HG03575 (cell line): Measurements from ENCODE around the gene TNF.

Source experiments
- ATAC-seq: cut with Tn5 transposase; IDR thresholded peaks from one replicate; pipeline ENCODE4 v1.9.1; 2021; ENCODE audit not compliant: unreplicated experiment, insufficient number of reproducible peaks, low FRiP score; ENCODE audit errors: extremely low read depth

The TNF gene

DNA sequence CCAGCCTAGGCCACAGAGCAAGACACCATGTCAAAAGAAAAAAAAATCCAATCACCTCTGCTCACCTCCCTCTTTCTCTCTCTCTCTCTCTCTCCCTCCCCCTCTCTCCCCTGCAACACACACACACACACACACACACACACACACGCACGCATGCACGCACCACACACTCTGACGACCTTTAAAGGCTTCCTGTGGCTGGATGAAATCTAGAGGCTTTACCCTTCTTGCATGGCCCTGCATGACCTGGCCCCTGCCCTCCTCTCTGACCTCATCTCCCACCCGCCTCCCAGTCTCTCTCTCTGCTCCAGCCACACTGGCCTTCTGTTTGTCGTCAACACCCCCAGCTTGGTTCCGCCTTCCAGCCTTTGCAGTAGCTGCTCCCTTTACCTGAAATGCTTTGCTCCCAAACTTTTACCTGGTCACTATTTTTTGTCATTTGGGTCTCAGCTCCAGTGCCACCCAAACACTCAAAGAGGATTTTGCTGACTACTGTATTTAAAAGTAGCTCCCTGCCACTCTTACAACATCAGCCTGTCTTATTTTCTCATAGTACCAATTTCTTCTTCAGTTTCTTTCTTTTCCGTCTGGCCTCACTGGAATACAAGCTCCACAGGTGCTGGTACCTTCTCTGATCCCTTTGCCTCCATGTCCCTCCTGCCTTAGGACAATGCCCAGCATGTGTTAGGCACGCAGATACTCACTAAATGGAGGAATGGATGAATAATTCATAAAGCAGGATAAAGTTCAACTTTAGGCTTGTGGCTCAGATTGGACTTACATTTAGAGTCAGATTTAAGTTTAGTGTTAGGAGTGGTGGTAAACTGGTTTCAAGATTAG lies 7.6 kb upstream of the TNF start:
- ATAC-seq = no peak

DNA sequence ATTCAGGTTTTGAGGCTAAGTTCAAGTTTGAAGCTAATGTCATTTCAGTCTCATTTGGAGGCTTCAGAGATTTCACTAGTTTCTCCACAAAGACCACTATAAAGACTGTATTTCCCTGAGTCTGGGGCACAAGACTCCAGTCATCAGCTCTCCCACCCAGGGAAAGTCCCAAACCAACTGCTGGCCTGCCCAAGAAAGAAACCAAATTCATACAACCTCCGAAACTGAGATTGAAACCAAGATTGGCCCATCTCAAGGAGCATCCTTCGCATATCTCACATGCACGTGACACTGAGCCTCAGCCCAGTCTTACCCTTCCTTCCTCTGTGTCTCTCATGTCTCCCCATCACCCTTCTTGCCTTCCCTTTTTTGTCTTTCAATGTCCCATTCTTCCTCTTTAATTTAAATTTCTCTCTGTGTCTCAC lies 6.8 kb upstream of the TNF start:
- ATAC-seq = peak; percentile 33

- no peak for ATAC-seq
These were observed 5.4 kb upstream of the TNF start for GRCh38 chr6:31569861-31570536.

DNA sequence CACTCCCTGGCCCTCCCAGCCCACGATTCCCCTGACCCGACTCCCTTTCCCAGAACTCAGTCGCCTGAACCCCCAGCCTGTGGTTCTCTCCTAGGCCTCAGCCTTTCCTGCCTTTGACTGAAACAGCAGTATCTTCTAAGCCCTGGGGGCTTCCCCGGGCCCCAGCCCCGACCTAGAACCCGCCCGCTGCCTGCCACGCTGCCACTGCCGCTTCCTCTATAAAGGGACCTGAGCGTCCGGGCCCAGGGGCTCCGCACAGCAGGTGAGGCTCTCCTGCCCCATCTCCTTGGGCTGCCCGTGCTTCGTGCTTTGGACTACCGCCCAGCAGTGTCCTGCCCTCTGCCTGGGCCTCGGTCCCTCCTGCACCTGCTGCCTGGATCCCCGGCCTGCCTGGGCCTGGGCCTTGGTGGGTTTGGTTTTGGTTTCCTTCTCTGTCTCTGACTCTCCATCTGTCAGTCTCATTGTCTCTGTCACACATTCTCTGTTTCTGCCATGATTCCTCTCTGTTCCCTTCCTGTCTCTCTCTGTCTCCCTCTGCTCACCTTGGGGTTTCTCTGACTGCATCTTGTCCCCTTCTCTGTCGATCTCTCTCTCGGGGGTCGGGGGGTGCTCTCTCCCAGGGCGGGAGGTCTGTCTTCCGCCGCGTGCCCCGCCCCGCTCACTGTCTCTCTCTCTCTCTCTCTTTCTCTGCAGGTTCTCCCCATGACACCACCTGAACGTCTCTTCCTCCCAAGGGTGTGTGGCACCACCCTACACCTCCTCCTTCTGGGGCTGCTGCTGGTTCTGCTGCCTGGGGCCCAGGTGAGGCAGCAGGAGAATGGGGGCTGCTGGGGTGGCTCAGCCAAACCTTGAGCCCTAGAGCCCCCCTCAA lies 3.1 kb upstream of the TNF start, which contains the start of gene LTA:
Gene LTA (plus strand): TSS at position 249 of the 871 bp plus-strand sequence. CDS start 454 bp downstream, at position 703.
- peak; percentile 27 for ATAC-seq

DNA sequence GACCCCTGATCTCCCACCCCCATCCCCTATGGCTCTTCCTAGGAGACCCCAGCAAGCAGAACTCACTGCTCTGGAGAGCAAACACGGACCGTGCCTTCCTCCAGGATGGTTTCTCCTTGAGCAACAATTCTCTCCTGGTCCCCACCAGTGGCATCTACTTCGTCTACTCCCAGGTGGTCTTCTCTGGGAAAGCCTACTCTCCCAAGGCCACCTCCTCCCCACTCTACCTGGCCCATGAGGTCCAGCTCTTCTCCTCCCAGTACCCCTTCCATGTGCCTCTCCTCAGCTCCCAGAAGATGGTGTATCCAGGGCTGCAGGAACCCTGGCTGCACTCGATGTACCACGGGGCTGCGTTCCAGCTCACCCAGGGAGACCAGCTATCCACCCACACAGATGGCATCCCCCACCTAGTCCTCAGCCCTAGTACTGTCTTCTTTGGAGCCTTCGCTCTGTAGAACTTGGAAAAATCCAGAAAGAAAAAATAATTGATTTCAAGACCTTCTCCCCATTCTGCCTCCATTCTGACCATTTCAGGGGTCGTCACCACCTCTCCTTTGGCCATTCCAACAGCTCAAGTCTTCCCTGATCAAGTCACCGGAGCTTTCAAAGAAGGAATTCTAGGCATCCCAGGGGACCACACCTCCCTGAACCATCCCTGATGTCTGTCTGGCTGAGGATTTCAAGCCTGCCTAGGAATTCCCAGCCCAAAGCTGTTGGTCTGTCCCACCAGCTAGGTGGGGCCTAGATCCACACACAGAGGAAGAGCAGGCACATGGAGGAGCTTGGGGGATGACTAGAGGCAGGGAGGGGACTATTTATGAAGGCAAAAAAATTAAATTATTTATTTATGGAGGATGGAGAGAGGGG lies 1.9 kb upstream of the TNF start:
- ATAC-seq = no peak

DNA sequence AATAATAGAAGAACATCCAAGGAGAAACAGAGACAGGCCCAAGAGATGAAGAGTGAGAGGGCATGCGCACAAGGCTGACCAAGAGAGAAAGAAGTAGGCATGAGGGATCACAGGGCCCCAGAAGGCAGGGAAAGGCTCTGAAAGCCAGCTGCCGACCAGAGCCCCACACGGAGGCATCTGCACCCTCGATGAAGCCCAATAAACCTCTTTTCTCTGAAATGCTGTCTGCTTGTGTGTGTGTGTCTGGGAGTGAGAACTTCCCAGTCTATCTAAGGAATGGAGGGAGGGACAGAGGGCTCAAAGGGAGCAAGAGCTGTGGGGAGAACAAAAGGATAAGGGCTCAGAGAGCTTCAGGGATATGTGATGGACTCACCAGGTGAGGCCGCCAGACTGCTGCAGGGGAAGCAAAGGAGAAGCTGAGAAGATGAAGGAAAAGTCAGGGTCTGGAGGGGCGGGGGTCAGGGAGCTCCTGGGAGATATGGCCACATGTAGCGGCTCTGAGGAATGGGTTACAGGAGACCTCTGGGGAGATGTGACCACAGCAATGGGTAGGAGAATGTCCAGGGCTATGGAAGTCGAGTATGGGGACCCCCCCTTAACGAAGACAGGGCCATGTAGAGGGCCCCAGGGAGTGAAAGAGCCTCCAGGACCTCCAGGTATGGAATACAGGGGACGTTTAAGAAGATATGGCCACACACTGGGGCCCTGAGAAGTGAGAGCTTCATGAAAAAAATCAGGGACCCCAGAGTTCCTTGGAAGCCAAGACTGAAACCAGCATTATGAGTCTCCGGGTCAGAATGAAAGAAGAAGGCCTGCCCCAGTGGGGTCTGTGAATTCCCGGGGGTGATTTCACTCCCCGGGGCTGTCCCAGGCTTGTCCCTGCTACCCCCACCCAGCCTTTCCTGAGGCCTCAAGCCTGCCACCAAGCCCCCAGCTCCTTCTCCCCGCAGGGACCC lies 981 bp upstream of the TNF start:
- no peak for ATAC-seq

DNA sequence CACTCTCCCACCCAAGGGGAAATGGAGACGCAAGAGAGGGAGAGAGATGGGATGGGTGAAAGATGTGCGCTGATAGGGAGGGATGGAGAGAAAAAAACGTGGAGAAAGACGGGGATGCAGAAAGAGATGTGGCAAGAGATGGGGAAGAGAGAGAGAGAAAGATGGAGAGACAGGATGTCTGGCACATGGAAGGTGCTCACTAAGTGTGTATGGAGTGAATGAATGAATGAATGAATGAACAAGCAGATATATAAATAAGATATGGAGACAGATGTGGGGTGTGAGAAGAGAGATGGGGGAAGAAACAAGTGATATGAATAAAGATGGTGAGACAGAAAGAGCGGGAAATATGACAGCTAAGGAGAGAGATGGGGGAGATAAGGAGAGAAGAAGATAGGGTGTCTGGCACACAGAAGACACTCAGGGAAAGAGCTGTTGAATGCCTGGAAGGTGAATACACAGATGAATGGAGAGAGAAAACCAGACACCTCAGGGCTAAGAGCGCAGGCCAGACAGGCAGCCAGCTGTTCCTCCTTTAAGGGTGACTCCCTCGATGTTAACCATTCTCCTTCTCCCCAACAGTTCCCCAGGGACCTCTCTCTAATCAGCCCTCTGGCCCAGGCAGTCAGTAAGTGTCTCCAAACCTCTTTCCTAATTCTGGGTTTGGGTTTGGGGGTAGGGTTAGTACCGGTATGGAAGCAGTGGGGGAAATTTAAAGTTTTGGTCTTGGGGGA lies 754 bp downstream of the TNF start:
- ATAC-seq = no peak

GRCh38 chr6:31576897-31577578 lies 1.7 kb downstream of the TNF start:
- no peak for ATAC-seq

DNA sequence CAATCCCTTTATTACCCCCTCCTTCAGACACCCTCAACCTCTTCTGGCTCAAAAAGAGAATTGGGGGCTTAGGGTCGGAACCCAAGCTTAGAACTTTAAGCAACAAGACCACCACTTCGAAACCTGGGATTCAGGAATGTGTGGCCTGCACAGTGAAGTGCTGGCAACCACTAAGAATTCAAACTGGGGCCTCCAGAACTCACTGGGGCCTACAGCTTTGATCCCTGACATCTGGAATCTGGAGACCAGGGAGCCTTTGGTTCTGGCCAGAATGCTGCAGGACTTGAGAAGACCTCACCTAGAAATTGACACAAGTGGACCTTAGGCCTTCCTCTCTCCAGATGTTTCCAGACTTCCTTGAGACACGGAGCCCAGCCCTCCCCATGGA lies 2.2 kb downstream of the TNF start:
- ATAC-seq = no peak

DNA sequence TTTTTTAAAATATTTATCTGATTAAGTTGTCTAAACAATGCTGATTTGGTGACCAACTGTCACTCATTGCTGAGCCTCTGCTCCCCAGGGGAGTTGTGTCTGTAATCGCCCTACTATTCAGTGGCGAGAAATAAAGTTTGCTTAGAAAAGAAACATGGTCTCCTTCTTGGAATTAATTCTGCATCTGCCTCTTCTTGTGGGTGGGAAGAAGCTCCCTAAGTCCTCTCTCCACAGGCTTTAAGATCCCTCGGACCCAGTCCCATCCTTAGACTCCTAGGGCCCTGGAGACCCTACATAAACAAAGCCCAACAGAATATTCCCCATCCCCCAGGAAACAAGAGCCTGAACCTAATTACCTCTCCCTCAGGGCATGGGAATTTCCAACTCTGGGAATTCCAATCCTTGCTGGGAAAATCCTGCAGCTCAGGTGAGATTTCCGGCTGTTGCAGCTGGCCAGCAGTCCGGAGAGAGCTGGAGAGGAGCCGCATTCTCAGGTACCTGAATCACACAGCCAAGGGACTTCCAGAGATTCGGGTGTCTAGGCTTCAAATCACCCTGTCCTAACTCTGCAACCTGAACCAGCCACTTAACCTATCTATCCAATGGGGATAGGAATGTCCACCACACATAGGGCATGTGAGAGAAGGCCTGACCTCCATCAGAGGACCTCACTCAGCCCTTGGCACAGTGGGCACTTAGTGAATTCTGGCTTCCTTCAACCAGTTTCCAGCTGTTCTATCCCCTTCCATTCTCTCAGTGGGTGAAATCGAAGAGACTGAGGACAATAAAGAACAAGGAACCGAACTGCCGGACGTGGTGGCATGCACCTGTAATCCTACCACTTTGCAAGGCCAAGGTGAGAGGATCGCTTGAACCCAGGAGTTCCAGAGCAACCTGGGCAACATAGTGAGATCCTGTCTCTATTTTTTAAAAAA lies 3.1 kb downstream of the TNF start:
- ATAC-seq = no peak

DNA sequence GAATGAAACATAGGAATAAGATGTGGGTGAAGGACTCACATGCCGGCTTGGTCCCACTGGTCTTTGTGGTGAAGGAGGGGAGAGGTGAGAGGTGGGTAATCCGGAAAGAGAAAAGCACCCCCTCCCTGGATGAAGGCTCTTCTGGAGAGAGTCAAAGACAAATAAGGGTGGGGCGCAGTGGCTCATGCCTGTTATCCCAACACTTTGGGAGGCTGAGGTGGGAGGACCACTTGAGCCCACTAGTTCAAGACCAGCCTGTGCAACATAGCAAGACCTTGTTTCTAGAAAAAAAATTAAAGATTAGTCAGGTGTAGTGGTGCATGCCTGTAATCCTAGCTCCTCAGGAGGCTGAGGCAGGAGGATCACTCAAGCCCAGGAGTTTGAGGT lies 3.7 kb downstream of the TNF start:
- no peak for ATAC-seq

- ATAC-seq = no peak
These were observed 4.4 kb downstream of the TNF start for GRCh38 chr6:31579546-31580437.

GRCh38 chr6:31580438-31580740 lies 5.0 kb downstream of the TNF start:
- ATAC-seq = no peak

GRCh38 chr6:31580807-31581433 lies 5.6 kb downstream of the TNF start:
- peak; percentile 38 for ATAC-seq
